NCI-H1417 treated with DMSO at 0.1 percent for 48 hours (cell line): ENCODE measurements around the gene PLOD2.
A peak's percentile ranks its signal among the peaks of the same experiment; 100 is the strongest.

Experiments used
- DNase-seq: peaks from one replicate; lab custom pipeline; 2025; lab: John Stamatoyannopoulos, UW

The PLOD2 gene

GRCh38 chr3:146037697-146038096 is 123.3 kb downstream of the PLOD2 start:
- no peak for DNase-seq

GRCh38 chr3:146036281-146036680 is 124.7 kb downstream of the PLOD2 start:
- DNase-seq, result no peak

GRCh38 chr3:146035366-146035765 is 125.6 kb downstream of the PLOD2 start:
- DNase-seq, result no peak

GRCh38 chr3:146033950-146034349 is 127.0 kb downstream of the PLOD2 start:
- DNase-seq, result peak; percentile 32

- no peak for DNase-seq
Observed at GRCh38 chr3:146026547-146026946, 134.4 kb downstream of the PLOD2 start.

GRCh38 chr3:146024260-146024659 is 136.7 kb downstream of the PLOD2 start:
- no peak for DNase-seq

- DNase-seq, result no peak
Observed at GRCh38 chr3:146020969-146021368, 140.0 kb downstream of the PLOD2 start.

- no peak for DNase-seq
Observed at GRCh38 chr3:146019508-146019907, 141.5 kb downstream of the PLOD2 start.
